K562 (cell line): ENCODE results near the gene IQCE. TPM values are rescaled to one million over a fixed set of nuclear protein-coding genes. Genes with fewer than 3 reads are reported as not detected.

Experiments
- ATF7 ChIP-seq: fragments of 450-650 bp; IDR thresholded peaks from 2 replicates; pipeline ENCODE4 v1.7.1; 2014; ENCODE audit warnings: mild to moderate bottlenecking, moderate library complexity
- CREM ChIP-seq: IDR thresholded peaks from 2 replicates; pipeline ENCODE4 v1.6.1; 2014; ENCODE audit warnings: antibody characterized with exemption, low read depth
- DEAF1 ChIP-seq: fragments of 450-650 bp; formaldehyde crosslinking; IDR thresholded peaks from 2 replicates; pipeline ENCODE4 v1.4.0; 2020; ENCODE audit warnings: mild to moderate bottlenecking, moderate library complexity
- EWSR1 ChIP-seq: fragments of 450-650 bp; IDR thresholded peaks from 2 replicates; pipeline ENCODE4 v1.6.1; 2018; ENCODE audit warnings: borderline replicate concordance, mild to moderate bottlenecking, low read depth, moderate library complexity; ENCODE audit not compliant: partially characterized antibody
- IFI16 ChIP-seq: fragments of 250-450 bp; sonication (Bioruptor Pico); IDR thresholded peaks from 2 replicates; pipeline ENCODE4 v2.1.2; 2022; ENCODE audit warnings: mild to moderate bottlenecking, inconsistent platforms
- NCOR1 ChIP-seq: fragments of 450-650 bp; IDR thresholded peaks from 2 replicates; pipeline ENCODE4 v1.6.1; 2016; ENCODE audit warnings: mild to moderate bottlenecking, moderate library complexity
- NR2F6 ChIP-seq: fragments of 450-650 bp; formaldehyde crosslinking; IDR thresholded peaks from 2 replicates; pipeline ENCODE4 v1.4.0; 2020; ENCODE audit warnings: mild to moderate bottlenecking
- PCBP1 ChIP-seq: fragments of 200-400 bp; formaldehyde crosslinking; IDR thresholded peaks from 2 replicates; pipeline ENCODE4 v1.6.1; 2018; ENCODE audit warnings: mild to moderate bottlenecking, low read depth, low read length; ENCODE audit not compliant: poor library complexity, severe bottlenecking
- RAD51 ChIP-seq: fragments of 450-650 bp; IDR thresholded peaks from 2 replicates; pipeline ENCODE4 v1.7.1; 2016; ENCODE audit warnings: low read depth, mild to moderate bottlenecking, borderline replicate concordance
- SNIP1 ChIP-seq: fragments of 450-650 bp; IDR thresholded peaks from 2 replicates; pipeline ENCODE4 v1.7.1; 2017; ENCODE audit warnings: low read depth, mild to moderate bottlenecking
- TAF7 ChIP-seq: fragments of 450-650 bp; IDR thresholded peaks from 2 replicates; pipeline ENCODE4 v1.6.1; 2016; ENCODE audit warnings: missing genetic modification characterization, missing compliant biosample characterization
- XRCC3 ChIP-seq: fragments of 450-650 bp; IDR thresholded peaks from 2 replicates; pipeline ENCODE4 v1.6.1; 2017; ENCODE audit warnings: mild to moderate bottlenecking, moderate library complexity
- ZBED1 ChIP-seq: IDR thresholded peaks from 2 replicates; pipeline ENCODE4 v1.6.1; 2014
- ZEB2 ChIP-seq: fragments of 450-650 bp; IDR thresholded peaks from 2 replicates; pipeline ENCODE4 v1.6.1; 2016
- ZNF324 ChIP-seq: fragments of 250-450 bp; sonication (Bioruptor Pico); IDR thresholded peaks from 2 replicates; pipeline ENCODE4 v1.4.0; 2020; ENCODE audit warnings: mild to moderate bottlenecking
- ZNF655 ChIP-seq: fragments of 250-450 bp; sonication (Bioruptor Pico); IDR thresholded peaks from 2 replicates; pipeline ENCODE4 v1.5.0; 2021
- ZNF780A ChIP-seq: fragments of 250-450 bp; sonication (Bioruptor Pico); IDR thresholded peaks from 2 replicates; pipeline ENCODE4 v1.5.0; 2021; ENCODE audit warnings: mild to moderate bottlenecking
- polyA plus RNA-seq, 8 experiments: library from polyadenylated mRNA; depleted of rRNA in 4 of 8; stranded (reverse) in 5 of 8; unstranded in 3 of 8; fragments of >200 nt; fragmentation: Nextera tagmentation in 2 of 8; fragmentation: Illumina TruSeq in 1 of 8; extraction: Ambion mirVana in 2 of 8; extraction: Trizol in 1 of 8; gene quantifications; 2 replicates each; pipeline versions ENCODE4 v1.2.1 to v1.2.3, GENCODE V29; 2011 to 2014; ENCODE audit warnings: inconsistent platforms in 1 of 8, missing spikeins in 1 of 8
- total RNA-seq, 7 experiments: library from RNA; depleted of rRNA in 6 of 7; stranded (reverse); fragments of >200 nt in 6 of 7; fragmentation: Illumina TruSeq in 2 of 7; extraction: Trizol in 2 of 7; gene quantifications; 2 replicates each; pipeline versions ENCODE4 v1.2.1 to v1.2.3, GENCODE V29; 2011 to 2021; ENCODE audit warnings: low replicate concordance in 1 of 7
- TF ChIP-seq, protein P1 (sequence below): fragments of 450-650 bp; IDR thresholded peaks from one replicate; pipeline ENCODE4 v1.6.1; 2018; ENCODE audit warnings: mild to moderate bottlenecking, moderate library complexity; ENCODE audit not compliant: partially characterized antibody
- TF ChIP-seq, protein P2 (sequence below), 2 experiments: fragments of 450-650 bp in 1 of 2; IDR thresholded peaks; 2 replicates each; pipeline ENCODE4 v1.6.1; 2011 to 2017; ENCODE audit warnings: low read depth in 2 of 2, antibody characterized with exemption in 1 of 2, borderline replicate concordance in 1 of 2, low read length in 1 of 2, mild to moderate bottlenecking in 1 of 2, mixed read lengths in 1 of 2; ENCODE audit not compliant: control insufficient read depth in 1 of 2
- TF ChIP-seq, protein P3 (sequence below): sonication (generic); formaldehyde crosslinking; IDR thresholded peaks from 2 replicates; pipeline ENCODE4 v1.8.1; 2023; ENCODE audit warnings: mild to moderate bottlenecking, missing genetic modification reagents

The IQCE gene
- total and polyA plus RNA-seq, 9 of the 15 experiments (the other 6 are each of a cell fraction or from before 2014, with no cell fraction given): 0.18 to 8.5 (median 4.2) TPM

GRCh38 chr7:2555121-2556052 is 3.4 kb upstream of the IQCE start, which contains the start of gene BRAT1 (continued):
- TF ChIP-seq DEAF1 (CRISPR knock-in tag): no peak
- TF ChIP-seq IFI16: no peak
- TF ChIP-seq ZBED1: no peak
- TF ChIP-seq SNIP1: no peak
- TF ChIP-seq NR2F6 (CRISPR knock-in tag): no peak
- TF ChIP-seq CREM: peak; percentile 38; the same call in 1 of the 2 replicates
- no peak for TF ChIP-seq EWSR1
- TF ChIP-seq ZNF324 (CRISPR knock-in tag): no peak
- TF ChIP-seq XRCC3: no peak
- TF ChIP-seq, protein P1, sequence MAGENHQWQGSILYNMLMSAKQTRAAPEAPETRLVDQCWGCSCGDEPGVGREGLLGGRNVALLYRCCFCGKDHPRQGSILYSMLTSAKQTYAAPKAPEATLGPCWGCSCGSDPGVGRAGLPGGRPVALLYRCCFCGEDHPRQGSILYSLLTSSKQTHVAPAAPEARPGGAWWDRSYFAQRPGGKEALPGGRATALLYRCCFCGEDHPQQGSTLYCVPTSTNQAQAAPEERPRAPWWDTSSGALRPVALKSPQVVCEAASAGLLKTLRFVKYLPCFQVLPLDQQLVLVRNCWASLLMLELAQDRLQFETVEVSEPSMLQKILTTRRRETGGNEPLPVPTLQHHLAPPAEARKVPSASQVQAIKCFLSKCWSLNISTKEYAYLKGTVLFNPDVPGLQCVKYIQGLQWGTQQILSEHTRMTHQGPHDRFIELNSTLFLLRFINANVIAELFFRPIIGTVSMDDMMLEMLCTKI: no peak
- no peak for TF ChIP-seq PCBP1
- TF ChIP-seq, protein P2, sequence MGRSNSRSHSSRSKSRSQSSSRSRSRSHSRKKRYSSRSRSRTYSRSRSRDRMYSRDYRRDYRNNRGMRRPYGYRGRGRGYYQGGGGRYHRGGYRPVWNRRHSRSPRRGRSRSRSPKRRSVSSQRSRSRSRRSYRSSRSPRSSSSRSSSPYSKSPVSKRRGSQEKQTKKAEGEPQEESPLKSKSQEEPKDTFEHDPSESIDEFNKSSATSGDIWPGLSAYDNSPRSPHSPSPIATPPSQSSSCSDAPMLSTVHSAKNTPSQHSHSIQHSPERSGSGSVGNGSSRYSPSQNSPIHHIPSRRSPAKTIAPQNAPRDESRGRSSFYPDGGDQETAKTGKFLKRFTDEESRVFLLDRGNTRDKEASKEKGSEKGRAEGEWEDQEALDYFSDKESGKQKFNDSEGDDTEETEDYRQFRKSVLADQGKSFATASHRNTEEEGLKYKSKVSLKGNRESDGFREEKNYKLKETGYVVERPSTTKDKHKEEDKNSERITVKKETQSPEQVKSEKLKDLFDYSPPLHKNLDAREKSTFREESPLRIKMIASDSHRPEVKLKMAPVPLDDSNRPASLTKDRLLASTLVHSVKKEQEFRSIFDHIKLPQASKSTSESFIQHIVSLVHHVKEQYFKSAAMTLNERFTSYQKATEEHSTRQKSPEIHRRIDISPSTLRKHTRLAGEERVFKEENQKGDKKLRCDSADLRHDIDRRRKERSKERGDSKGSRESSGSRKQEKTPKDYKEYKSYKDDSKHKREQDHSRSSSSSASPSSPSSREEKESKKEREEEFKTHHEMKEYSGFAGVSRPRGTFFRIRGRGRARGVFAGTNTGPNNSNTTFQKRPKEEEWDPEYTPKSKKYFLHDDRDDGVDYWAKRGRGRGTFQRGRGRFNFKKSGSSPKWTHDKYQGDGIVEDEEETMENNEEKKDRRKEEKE (IDR thresholded peaks at IDR 0.05; ENCODE audit: borderline replicate concordance in 1 of 2, control insufficient read depth in 1 of 2, low read depth in 2 of 2, low read length in 1 of 2): peak in 1 of 2 experiments; percentile 95; a peak in 2 of 4 replicates
- no peak for TF ChIP-seq ZNF655 (CRISPR knock-in tag)
- TF ChIP-seq NCOR1: no peak; the same call in 1 of the 2 replicates
- TF ChIP-seq RAD51: no peak
- TF ChIP-seq, protein P3, sequence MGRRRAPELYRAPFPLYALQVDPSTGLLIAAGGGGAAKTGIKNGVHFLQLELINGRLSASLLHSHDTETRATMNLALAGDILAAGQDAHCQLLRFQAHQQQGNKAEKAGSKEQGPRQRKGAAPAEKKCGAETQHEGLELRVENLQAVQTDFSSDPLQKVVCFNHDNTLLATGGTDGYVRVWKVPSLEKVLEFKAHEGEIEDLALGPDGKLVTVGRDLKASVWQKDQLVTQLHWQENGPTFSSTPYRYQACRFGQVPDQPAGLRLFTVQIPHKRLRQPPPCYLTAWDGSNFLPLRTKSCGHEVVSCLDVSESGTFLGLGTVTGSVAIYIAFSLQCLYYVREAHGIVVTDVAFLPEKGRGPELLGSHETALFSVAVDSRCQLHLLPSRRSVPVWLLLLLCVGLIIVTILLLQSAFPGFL (CRISPR knock-in tag): no peak
- TF ChIP-seq ZEB2: no peak
- no peak for TF ChIP-seq TAF7 (tag)
- no peak for TF ChIP-seq ZNF780A (CRISPR knock-in tag)
- peak; percentile 99 for TF ChIP-seq ATF7
